Measurements from ENCODE around the gene SLC16A5. TPM values are rescaled to one million over a fixed set of nuclear protein-coding genes. Genes with fewer than 3 reads are reported as not detected.

The SLC16A5 gene
- total RNA-seq, 1 experiment from 2014 or later: 70.2 TPM

GRCh38 chr17:75096082-75096625 is 8.4 kb downstream of the SLC16A5 start:
- H3K4me2 ChIP-seq: peak overlapping the region; percentile 73
- H2AFZ ChIP-seq: no peak overlapping the region
- peaks cover 33% of the 10 kb centered on the region for H3K36me3 ChIP-seq (ENCODE audit: low read depth)
- DNase-seq: peak; percentile 89 to 99
- H3K9me3 ChIP-seq (ENCODE audit: insufficient read depth, low read depth): no peaks in the 10 kb centered on the region
- intact Hi-C loops (cut with micrococcal nuclease; ENCODE audit: unreplicated experiment): loop anchor here (1.0 to 2.0 kb wide), 3 partner anchors 13 to 49 kb away; partner anchors contain the start of genes ARMC7, ATP5PD and KCTD2
- H3K4me1 ChIP-seq (replicated peaks; ENCODE audit: insufficient read depth): peaks cover 58% of the 10 kb centered on the region
- ChIA-PET CTCF (interaction anchor here (0.5 kb wide), 3 partner anchors 19 to 26 kb away, joined by 3 to 6 read pairs (median 5); no protein-coding TSS in a partner anchor), POLR2A (ENCODE audit: unreplicated experiment) (interaction anchor here (0.6 to 0.7 kb wide), 4 partner anchors 8 to 243 kb away, joined by 3 to 5 read pairs (median 4); partner anchors contain the start of genes NUP85 and SLC16A5)
- TF ChIP-seq EZH2 (IDR thresholded peaks at IDR 0.05; ENCODE audit: low read depth): no peak
- TF ChIP-seq, protein P1, sequence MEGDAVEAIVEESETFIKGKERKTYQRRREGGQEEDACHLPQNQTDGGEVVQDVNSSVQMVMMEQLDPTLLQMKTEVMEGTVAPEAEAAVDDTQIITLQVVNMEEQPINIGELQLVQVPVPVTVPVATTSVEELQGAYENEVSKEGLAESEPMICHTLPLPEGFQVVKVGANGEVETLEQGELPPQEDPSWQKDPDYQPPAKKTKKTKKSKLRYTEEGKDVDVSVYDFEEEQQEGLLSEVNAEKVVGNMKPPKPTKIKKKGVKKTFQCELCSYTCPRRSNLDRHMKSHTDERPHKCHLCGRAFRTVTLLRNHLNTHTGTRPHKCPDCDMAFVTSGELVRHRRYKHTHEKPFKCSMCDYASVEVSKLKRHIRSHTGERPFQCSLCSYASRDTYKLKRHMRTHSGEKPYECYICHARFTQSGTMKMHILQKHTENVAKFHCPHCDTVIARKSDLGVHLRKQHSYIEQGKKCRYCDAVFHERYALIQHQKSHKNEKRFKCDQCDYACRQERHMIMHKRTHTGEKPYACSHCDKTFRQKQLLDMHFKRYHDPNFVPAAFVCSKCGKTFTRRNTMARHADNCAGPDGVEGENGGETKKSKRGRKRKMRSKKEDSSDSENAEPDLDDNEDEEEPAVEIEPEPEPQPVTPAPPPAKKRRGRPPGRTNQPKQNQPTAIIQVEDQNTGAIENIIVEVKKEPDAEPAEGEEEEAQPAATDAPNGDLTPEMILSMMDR (conservative IDR thresholded peaks at IDR 0.05): no peak
- no peaks in the 10 kb centered on the region for H3K27me3 ChIP-seq (ENCODE audit: insufficient read depth, low read depth)
- no peak overlapping the region; the same call in 1 of the 2 replicates for H3K4me3 ChIP-seq
- peaks cover 67% of the 10 kb centered on the region for H3K79me2 ChIP-seq (ENCODE audit: low read depth)
- H3K9me2 ChIP-seq (ENCODE audit: insufficient read depth): no peaks in the 10 kb centered on the region
- H3K27ac ChIP-seq: peak overlapping the region; percentile 89
- peaks cover 9% of the 10 kb centered on the region for H4K20me1 ChIP-seq (ENCODE audit: insufficient read depth)
- peaks cover 54% of the 10 kb centered on the region for H3F3A ChIP-seq (ENCODE audit: insufficient read depth, low read depth)
- BruUV-seq (replicated peaks): no TSS peak

DNA sequence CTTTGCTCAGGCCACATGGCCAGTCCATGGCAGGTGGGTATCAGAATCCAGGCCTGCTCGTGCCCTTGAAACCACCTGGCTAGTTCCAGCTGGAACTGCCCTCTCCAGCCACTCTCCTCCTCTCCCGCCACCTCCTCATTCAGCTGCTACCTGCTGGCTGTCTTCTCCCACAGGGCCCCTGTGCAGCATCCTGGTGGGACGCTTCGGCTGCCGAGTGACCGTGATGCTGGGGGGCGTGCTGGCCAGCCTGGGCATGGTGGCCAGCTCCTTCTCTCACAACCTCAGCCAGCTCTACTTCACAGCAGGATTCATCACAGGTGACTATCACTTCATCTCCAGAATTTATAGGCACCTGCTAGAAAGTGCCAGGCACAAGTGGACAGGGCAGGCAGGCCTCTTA is 10.1 kb downstream of the SLC16A5 start:
- Histone ChIP-seq H4K20me1 (ENCODE audit: insufficient read depth) (peaks cover 8% of the 10 kb centered on the region), H3K9me2 (ENCODE audit: insufficient read depth) (no peaks in the 10 kb centered on the region), H3F3A (ENCODE audit: insufficient read depth, low read depth) (peaks cover 46% of the 10 kb centered on the region), H2AFZ (no peak overlapping the region), H3K4me2 (no peak overlapping the region), H3K27me3 (ENCODE audit: insufficient read depth, low read depth) (no peaks in the 10 kb centered on the region), H3K79me2 (ENCODE audit: low read depth) (peaks cover 50% of the 10 kb centered on the region), H3K4me1 (replicated peaks; ENCODE audit: insufficient read depth) (peaks cover 41% of the 10 kb centered on the region), H3K27ac (no peak overlapping the region), H3K36me3 (ENCODE audit: low read depth) (peaks cover 34% of the 10 kb centered on the region), H3K4me3 (no peak overlapping the region), H3K9me3 (ENCODE audit: insufficient read depth, low read depth) (no peaks in the 10 kb centered on the region)
- TF ChIP-seq EZH2 (IDR thresholded peaks at IDR 0.05; ENCODE audit: low read depth): no peak
- TF ChIP-seq, protein P1 (conservative IDR thresholded peaks at IDR 0.05): no peak
- BruUV-seq (replicated peaks): no TSS peak
- DNase-seq: no peak
- intact Hi-C loops (cut with micrococcal nuclease; ENCODE audit: unreplicated experiment): loop anchor here (2.0 kb wide), 1 partner anchor 51 kb away; the partner anchor contains the start of genes ATP5PD and KCTD2
- ChIA-PET CTCF (interaction anchor here (0.7 kb wide), 1 partner anchor 38 kb away, joined by 3 read pairs; no protein-coding TSS in a partner anchor), POLR2A (ENCODE audit: unreplicated experiment) (no interaction called here)

DNA sequence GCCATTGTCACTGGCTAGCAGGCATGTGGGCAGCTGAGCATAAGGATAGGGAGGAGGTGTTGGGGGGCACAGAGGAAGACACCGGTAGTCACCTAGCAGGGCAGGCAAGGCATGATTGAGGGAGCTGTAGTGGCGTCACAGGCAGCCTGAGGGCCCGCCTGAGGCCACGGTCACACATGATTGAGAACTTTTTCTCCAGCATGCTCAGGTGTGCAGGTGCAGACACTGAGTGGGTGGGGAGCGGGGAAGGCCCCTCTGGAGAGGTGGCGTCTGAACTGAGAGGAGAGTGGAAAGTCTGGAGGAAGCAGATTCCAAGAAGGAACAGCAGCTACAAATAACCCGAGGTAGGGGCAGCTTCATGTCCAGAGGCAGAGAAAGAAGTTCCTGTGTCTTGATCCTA is 11.1 kb downstream of the SLC16A5 start:
- H3K36me3 ChIP-seq (ENCODE audit: low read depth): peaks cover 44% of the 10 kb centered on the region
- DNase-seq: no peak
- no TSS peak for BruUV-seq (replicated peaks)
- peaks cover 47% of the 10 kb centered on the region for H3F3A ChIP-seq (ENCODE audit: insufficient read depth, low read depth)
- H4K20me1 ChIP-seq (ENCODE audit: insufficient read depth): peaks cover 8% of the 10 kb centered on the region
- peaks cover 40% of the 10 kb centered on the region for H3K79me2 ChIP-seq (ENCODE audit: low read depth)
- intact Hi-C loops (cut with micrococcal nuclease; ENCODE audit: unreplicated experiment): no loop called here
- H3K9me3 ChIP-seq (ENCODE audit: insufficient read depth, low read depth): no peaks in the 10 kb centered on the region
- no peak overlapping the region for H3K27ac ChIP-seq
- no peaks in the 10 kb centered on the region for H3K9me2 ChIP-seq (ENCODE audit: insufficient read depth)
- H2AFZ ChIP-seq: no peak overlapping the region
- H3K27me3 ChIP-seq (ENCODE audit: insufficient read depth, low read depth): no peaks in the 10 kb centered on the region
- ChIA-PET POLR2A (ENCODE audit: unreplicated experiment) (interaction anchor here (0.6 kb wide), 1 partner anchor 27 kb away, joined by 4 read pairs; no protein-coding TSS in a partner anchor), CTCF (interaction anchor here (0.6 kb wide), 1 partner anchor 71 kb away, joined by 6 read pairs; no protein-coding TSS in a partner anchor)
- peaks cover 31% of the 10 kb centered on the region for H3K4me1 ChIP-seq (replicated peaks; ENCODE audit: insufficient read depth)
- H3K4me2 ChIP-seq: no peak overlapping the region
- no peak for TF ChIP-seq EZH2 (IDR thresholded peaks at IDR 0.05; ENCODE audit: low read depth)
- TF ChIP-seq, protein P1 (conservative IDR thresholded peaks at IDR 0.05): no peak
- H3K4me3 ChIP-seq: no peak overlapping the region

Data from PC-9 (cell line).